Measurements from ENCODE around the gene NEURL3.

DNA sequence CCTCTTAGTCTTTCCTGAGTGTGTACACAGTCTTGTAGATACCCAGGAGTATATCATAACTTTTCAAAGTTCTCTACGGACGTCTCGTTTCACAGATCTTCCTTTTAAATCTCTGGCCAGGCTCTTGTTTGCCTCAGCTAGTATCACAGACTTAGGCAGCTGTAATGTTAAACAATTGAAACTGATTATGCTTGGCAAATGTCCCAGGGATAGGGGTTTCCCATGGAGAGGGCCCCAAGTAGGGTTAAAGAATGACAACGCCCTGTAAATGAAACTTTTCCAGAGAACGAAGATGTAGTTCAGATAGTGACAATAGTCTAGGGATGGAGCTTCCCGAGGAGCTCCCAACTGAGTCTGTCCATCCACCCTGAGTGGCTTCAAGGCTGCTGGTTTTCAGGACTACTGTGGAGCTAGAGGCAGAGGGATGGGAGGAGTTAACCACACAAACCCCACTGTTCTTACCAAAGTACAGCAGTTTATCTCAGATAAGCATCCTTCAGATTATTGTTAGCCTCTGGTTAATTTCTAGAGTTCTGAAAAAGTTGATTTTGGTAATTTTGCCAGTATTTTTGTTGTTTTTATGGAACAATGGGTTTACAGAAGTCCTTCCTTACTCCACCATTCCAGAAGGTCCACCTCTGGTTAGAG is 9.1 kb downstream of the NEURL3 start:
- TF ChIP-seq, protein P1, sequence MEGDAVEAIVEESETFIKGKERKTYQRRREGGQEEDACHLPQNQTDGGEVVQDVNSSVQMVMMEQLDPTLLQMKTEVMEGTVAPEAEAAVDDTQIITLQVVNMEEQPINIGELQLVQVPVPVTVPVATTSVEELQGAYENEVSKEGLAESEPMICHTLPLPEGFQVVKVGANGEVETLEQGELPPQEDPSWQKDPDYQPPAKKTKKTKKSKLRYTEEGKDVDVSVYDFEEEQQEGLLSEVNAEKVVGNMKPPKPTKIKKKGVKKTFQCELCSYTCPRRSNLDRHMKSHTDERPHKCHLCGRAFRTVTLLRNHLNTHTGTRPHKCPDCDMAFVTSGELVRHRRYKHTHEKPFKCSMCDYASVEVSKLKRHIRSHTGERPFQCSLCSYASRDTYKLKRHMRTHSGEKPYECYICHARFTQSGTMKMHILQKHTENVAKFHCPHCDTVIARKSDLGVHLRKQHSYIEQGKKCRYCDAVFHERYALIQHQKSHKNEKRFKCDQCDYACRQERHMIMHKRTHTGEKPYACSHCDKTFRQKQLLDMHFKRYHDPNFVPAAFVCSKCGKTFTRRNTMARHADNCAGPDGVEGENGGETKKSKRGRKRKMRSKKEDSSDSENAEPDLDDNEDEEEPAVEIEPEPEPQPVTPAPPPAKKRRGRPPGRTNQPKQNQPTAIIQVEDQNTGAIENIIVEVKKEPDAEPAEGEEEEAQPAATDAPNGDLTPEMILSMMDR (IDR thresholded peaks at IDR 0.05), result no peak
- TF ChIP-seq POLR2A (IDR thresholded peaks at IDR 0.05), result no peak
